Osteoblast (primary cell): ENCODE data around the gene SRPRB. TPM values are rescaled to one million over a fixed set of nuclear protein-coding genes. Genes with fewer than 3 reads are reported as not detected.
A peak's percentile ranks its signal among the peaks of the same experiment; 100 is the strongest.

Source experiments
- DNase-seq: peaks from one replicate; pipeline ENCODE4 v3.0.0; 2011; ENCODE audit warnings: low spot score, mixed read lengths; ENCODE audit not compliant: insufficient read length; ENCODE audit errors: missing footprints
- H2AFZ ChIP-seq: 2 replicates; pipeline ENCODE4 v1.6.0; 2011; ENCODE audit warnings: mild to moderate bottlenecking, low read length
- H3K27ac ChIP-seq: 2 replicates; pipeline ENCODE4 v1.5.1; 2011; ENCODE audit warnings: mild to moderate bottlenecking, low read depth, low read length, moderate library complexity
- H3K27me3 ChIP-seq: 2 replicates; pipeline ENCODE4 v1.6.0; 2012; ENCODE audit warnings: mild to moderate bottlenecking, control low read depth, inconsistent platforms, low read length, moderate library complexity; ENCODE audit not compliant: insufficient read depth
- H3K36me3 ChIP-seq: 2 replicates; pipeline ENCODE4 v1.5.1; 2011; ENCODE audit warnings: mild to moderate bottlenecking, low read length, control low read depth, moderate library complexity; ENCODE audit not compliant: insufficient read depth
- H3K4me1 ChIP-seq: 2 replicates; pipeline ENCODE4 v1.5.1; 2011; ENCODE audit warnings: mild to moderate bottlenecking, low read length, control low read depth, moderate library complexity; ENCODE audit not compliant: insufficient read depth
- H3K4me2 ChIP-seq: 2 replicates; pipeline ENCODE4 v1.6.0; 2011; ENCODE audit warnings: mild to moderate bottlenecking, low read length; ENCODE audit not compliant: insufficient read depth
- H3K4me3 ChIP-seq: fragments of 200-600 bp; sonication (generic); 3 replicates; pipeline ENCODE4 v1.5.1; 2012; ENCODE audit warnings: mild to moderate bottlenecking, low read length, inconsistent platforms; ENCODE audit not compliant: insufficient read depth
- H3K79me2 ChIP-seq: 2 replicates; pipeline ENCODE4 v1.6.0; 2012; ENCODE audit warnings: mild to moderate bottlenecking, low read length, control low read depth, inconsistent platforms; ENCODE audit not compliant: insufficient read depth
- H3K9me3 ChIP-seq: 2 replicates; pipeline ENCODE4 v1.5.1; 2011; ENCODE audit warnings: low read depth, low read length, control low read depth
- H4K20me1 ChIP-seq: 2 replicates; pipeline ENCODE4 v1.6.0; 2012; ENCODE audit warnings: mild to moderate bottlenecking, low read length, control low read depth; ENCODE audit not compliant: insufficient read depth
- total RNA-seq: library from RNA; depleted of rRNA; stranded (reverse); fragments of >200 nt; gene quantifications from 2 replicates; pipeline ENCODE4 v1.2.3, GENCODE V29; 2012
- TF ChIP-seq, protein P1 (sequence below): IDR thresholded peaks from 2 replicates; pipeline ENCODE4 v1.5.1; 2011; ENCODE audit warnings: mild to moderate bottlenecking, low read depth, low read length, moderate library complexity; ENCODE audit errors: extremely low read depth

Gene SRPRB
- total RNA-seq, 1 donor, result 80.3 TPM

DNA sequence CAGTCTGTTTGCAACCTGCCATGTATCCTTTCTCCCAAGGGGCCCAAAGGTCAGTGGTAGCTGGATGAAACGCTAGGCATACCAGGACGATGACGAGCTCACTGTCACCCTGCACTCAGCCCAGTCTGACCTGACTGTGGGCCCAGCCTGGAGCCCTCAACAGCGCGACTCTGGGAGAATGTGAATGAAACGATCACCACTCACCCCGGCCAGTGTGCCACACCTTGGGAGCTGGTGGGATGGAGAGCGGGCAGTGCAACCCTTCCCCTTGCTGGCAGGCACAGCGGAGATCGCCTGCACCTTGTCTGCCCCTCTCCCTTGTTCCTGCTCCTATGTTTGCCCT, 27.2 kb downstream of the SRPRB start:
- Histone ChIP-seq H3K4me3 (no peak overlapping the region), H2AFZ (no peak overlapping the region), H3K4me2 (no peak overlapping the region), H4K20me1 (no peaks in the 10 kb centered on the region), H3K4me1 (no peaks in the 10 kb centered on the region), H3K27me3 (no peaks in the 10 kb centered on the region), H3K79me2 (no peaks in the 10 kb centered on the region), H3K9me3 (no peaks in the 10 kb centered on the region), H3K27ac (no peak overlapping the region), H3K36me3 (no peaks in the 10 kb centered on the region)
- TF ChIP-seq, protein P1, sequence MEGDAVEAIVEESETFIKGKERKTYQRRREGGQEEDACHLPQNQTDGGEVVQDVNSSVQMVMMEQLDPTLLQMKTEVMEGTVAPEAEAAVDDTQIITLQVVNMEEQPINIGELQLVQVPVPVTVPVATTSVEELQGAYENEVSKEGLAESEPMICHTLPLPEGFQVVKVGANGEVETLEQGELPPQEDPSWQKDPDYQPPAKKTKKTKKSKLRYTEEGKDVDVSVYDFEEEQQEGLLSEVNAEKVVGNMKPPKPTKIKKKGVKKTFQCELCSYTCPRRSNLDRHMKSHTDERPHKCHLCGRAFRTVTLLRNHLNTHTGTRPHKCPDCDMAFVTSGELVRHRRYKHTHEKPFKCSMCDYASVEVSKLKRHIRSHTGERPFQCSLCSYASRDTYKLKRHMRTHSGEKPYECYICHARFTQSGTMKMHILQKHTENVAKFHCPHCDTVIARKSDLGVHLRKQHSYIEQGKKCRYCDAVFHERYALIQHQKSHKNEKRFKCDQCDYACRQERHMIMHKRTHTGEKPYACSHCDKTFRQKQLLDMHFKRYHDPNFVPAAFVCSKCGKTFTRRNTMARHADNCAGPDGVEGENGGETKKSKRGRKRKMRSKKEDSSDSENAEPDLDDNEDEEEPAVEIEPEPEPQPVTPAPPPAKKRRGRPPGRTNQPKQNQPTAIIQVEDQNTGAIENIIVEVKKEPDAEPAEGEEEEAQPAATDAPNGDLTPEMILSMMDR, result no peak
- DNase-seq, result no peak

DNA sequence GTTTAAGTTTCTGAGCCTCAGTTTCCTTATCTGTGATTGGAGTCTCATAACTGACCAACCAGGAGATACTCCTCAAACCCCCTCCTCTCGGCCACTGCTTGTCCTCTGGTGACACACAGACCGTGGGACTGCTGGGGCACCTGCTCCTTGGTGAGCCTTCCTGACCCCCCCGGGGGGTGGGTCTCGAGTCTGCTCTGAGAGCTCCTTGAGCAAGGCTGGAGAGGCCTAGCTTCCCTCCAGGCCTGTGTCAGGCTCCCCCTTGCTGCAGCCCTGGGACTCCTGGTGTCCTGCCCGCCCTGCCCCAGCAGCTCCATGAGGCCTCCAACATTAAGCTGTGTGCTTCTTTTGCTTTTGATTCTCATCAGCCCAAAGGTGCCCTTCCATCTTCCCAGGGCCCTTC, 27.7 kb downstream of the SRPRB start:
- Histone ChIP-seq H2AFZ (no peak overlapping the region), H3K27me3 (no peaks in the 10 kb centered on the region), H3K36me3 (no peaks in the 10 kb centered on the region), H3K4me1 (no peaks in the 10 kb centered on the region), H3K27ac (no peak overlapping the region), H3K4me2 (no peak overlapping the region), H3K9me3 (no peaks in the 10 kb centered on the region), H3K79me2 (no peaks in the 10 kb centered on the region), H3K4me3 (no peak overlapping the region), H4K20me1 (no peaks in the 10 kb centered on the region)
- TF ChIP-seq, protein P1, result no peak
- no peak for DNase-seq

DNA sequence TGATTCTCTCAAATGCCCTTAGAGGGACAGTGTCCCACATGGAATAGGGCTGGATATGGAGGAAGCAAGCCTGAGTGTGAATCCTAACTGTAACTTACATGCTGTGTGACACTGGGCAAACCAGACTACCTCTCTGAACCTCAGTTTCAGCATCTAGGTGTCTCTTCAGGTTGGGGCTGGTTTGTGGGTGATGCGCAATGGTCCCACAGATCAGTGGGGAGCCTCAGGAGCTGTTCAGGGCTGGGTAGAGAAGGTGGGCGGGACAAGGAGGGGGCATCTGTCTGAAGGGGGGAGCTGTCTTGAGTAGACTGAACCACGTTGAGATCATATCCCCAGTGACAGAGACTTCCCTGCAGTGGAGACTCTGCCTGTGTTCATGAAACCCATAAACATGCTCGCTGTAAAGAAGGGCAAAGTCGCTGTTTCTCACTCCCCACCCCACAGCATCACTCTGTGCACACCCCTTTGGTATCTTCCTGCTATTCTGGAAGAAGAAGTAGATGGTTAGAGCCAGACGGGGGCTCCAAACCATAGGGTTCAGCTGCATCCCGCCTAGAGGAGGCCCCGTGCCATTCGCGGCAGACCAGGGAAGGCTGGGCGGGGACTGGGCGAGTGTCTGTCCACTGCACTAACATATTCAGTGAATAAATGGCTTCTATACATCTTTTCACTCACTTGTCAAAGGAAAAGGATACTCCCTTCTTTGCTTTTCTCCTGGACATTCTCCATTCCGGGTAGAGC, 28.4 kb downstream of the SRPRB start:
- Histone ChIP-seq H3K27ac (no peak overlapping the region), H3K27me3 (no peaks in the 10 kb centered on the region), H2AFZ (no peak overlapping the region), H3K4me2 (no peak overlapping the region), H3K79me2 (no peaks in the 10 kb centered on the region), H3K9me3 (no peaks in the 10 kb centered on the region), H4K20me1 (no peaks in the 10 kb centered on the region), H3K36me3 (no peaks in the 10 kb centered on the region), H3K4me1 (no peaks in the 10 kb centered on the region), H3K4me3 (no peak overlapping the region)
- TF ChIP-seq, protein P1, result no peak
- DNase-seq, result peak; percentile 65

DNA sequence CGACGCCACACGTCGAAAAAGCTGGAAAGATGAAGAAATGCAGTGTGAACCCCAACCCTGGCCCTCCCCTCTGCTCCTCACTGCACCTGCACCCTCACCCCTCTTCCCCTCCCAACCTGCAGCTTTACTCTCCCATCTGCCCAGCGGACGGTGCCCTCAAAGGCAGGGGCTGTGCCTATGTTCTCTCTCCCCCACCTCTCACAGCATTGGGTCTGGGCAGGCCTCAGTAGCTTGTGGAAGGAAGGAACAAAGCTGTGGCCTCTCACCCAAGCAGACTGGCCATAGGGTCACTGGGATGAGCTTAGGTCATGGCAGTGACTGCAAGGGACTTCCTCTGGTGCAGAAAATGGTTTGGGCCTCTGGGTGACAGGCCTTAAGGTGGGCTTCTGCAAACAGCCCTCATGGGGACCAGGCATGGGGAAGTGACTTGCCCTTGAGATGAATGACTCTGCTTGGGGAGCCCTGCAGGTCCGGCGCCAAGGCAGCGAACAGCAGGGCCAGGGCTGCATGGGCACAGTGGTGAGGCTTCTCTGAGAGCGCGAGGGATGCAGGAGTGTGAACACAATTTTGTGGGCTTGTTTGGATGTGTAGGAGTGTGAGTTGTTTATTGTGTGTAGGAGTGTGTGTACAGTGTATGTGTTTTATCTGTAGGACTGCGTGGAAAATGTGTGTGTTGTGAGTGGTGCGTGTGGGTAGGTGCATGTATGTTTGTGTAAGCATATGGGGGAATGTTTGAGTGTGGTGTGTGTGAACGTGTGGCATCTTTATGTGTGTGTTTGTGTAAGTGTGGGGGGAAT, 29.2 kb downstream of the SRPRB start:
- H2AFZ ChIP-seq, result no peak overlapping the region

More for the DNA sequence above, 29.2 kb downstream of the SRPRB start:
- Histone ChIP-seq H3K36me3 (no peaks in the 10 kb centered on the region), H3K27ac (no peak overlapping the region), H3K4me1 (no peaks in the 10 kb centered on the region), H3K9me3 (no peaks in the 10 kb centered on the region), H4K20me1 (no peaks in the 10 kb centered on the region), H3K27me3 (no peaks in the 10 kb centered on the region), H3K4me2 (no peak overlapping the region), H3K79me2 (no peaks in the 10 kb centered on the region), H3K4me3 (no peak overlapping the region)
- DNase-seq, result peak; percentile 74
- TF ChIP-seq, protein P1, result no peak
